HepG2 (cell line): Measurements from ENCODE around the gene ADGRE3. TPM values are rescaled to one million over a fixed set of nuclear protein-coding genes. Genes with fewer than 3 reads are reported as not detected.

Experiments used
- ATAC-seq: fragments of 200-7000 bp; cut with Tn5 transposase; 3 replicates; pipeline ENCODE4 v1.9.1; 2020; ENCODE audit warnings: mild to moderate bottlenecking, moderate library complexity
- BruUV-seq: library from RNA; stranded (reverse); fragments of 400-500 nt; replicated peaks from 2 replicates; lab custom pipeline; 2021; lab: Mats Ljungman, UMichigan
- CTCF ChIA-PET: fragments of 300-600 bp; formaldehyde crosslinking; extraction: SDS; loops from one replicate; lab custom pipeline; 2021; ENCODE audit warnings: low total read pairs, inconsistent platforms, low intra/inter-chr PET ratio; lab: Yijun Ruan, JAX
- POLR2A ChIA-PET: fragments of 350-600 bp; sonication (Branson Sonifier 250); formaldehyde crosslinking; loops from one replicate; lab custom pipeline; 2020; ENCODE audit warnings: antibody characterized with exemption, inconsistent platforms; lab: Yijun Ruan, JAX
- DNase-seq: peaks from one replicate; pipeline ENCODE4 v3.0.0-alpha.2; 2015; ENCODE audit warnings: low spot score
- FAIRE-seq: peaks from 3 replicates; lab custom pipeline; 2011; peaks lifted over from hg19 to GRCh38; lab: Jason Lieb, UNC
- H2AFZ ChIP-seq: one replicate; pipeline ENCODE4 v1.6.1; 2011; ENCODE audit warnings: low read length, inconsistent platforms
- H3K27ac ChIP-seq: fragments of 300-600 bp; 3 replicates; pipeline ENCODE4 v1.8.0; 2011; ENCODE audit warnings: mixed run types, mild to moderate bottlenecking, mixed read lengths, low read length, inconsistent platforms; ENCODE audit not compliant: insufficient read depth; ENCODE audit errors: extremely low read length
- H3K27me3 ChIP-seq, 2 experiments: fragments of 200-600 bp in 1 of 2; 2 replicates in 1 of 2; 3 replicates in 1 of 2; pipeline versions ENCODE4 v1.6.0 to v1.8.0; 2011; ENCODE audit warnings: low read length in 2 of 2, mild to moderate bottlenecking in 2 of 2, moderate library complexity in 2 of 2, inconsistent platforms in 1 of 2; ENCODE audit not compliant: insufficient read depth in 2 of 2, control insufficient read depth in 1 of 2
- H3K36me3 ChIP-seq, 2 experiments: fragments of 200-600 bp in 1 of 2; replicated peaks in 1 of 2; 2 replicates in 1 of 2; 3 replicates in 1 of 2; pipeline versions ENCODE4 v1.5.1 to v1.8.0; 2011; ENCODE audit warnings: low read length in 2 of 2, inconsistent platforms in 1 of 2; ENCODE audit not compliant: insufficient read depth in 2 of 2, control insufficient read depth in 1 of 2
- H3K4me1 ChIP-seq: 2 replicates; pipeline ENCODE4 v1.5.1; 2012; ENCODE audit warnings: low read length, inconsistent platforms; ENCODE audit not compliant: insufficient read depth
- H3K4me2 ChIP-seq: 2 replicates; pipeline ENCODE4 v1.6.0; 2011; ENCODE audit warnings: low read depth, low read length, inconsistent platforms
- H3K4me3 ChIP-seq, 3 experiments: fragments of 200-600 bp in 1 of 3; sonication (generic), shearing (Covaris generic) in 1 of 3; replicated peaks in 1 of 3; 2 replicates each; pipeline ENCODE4 v1.5.1; 2011 to 2016; ENCODE audit warnings: low read length in 3 of 3, inconsistent platforms in 2 of 3, low read depth in 2 of 3, mild to moderate bottlenecking in 2 of 3, control low read depth in 1 of 3, mixed read lengths in 1 of 3; ENCODE audit not compliant: insufficient read depth in 1 of 3
- H3K79me2 ChIP-seq: one replicate; pipeline ENCODE4 v1.6.1; 2011; ENCODE audit warnings: low read length, inconsistent platforms; ENCODE audit not compliant: insufficient read depth
- H3K9ac ChIP-seq: 2 replicates; pipeline ENCODE4 v1.6.0; 2011; ENCODE audit warnings: mild to moderate bottlenecking, low read depth, low read length, inconsistent platforms; ENCODE audit not compliant: insufficient read depth
- H3K9me3 ChIP-seq: 2 replicates; pipeline ENCODE4 v1.5.1; 2012; ENCODE audit warnings: mild to moderate bottlenecking, low read length
- H4K20me1 ChIP-seq: 2 replicates; pipeline ENCODE4 v1.6.0; 2011; ENCODE audit warnings: inconsistent platforms, mild to moderate bottlenecking, low read length, moderate library complexity; ENCODE audit not compliant: insufficient read depth
- CHD4 ChIP-seq: fragments of 200-600 bp; sonication (generic); IDR thresholded peaks from 2 replicates; pipeline ENCODE4 v1.7.0; 2017; ENCODE audit warnings: mild to moderate bottlenecking, low read length, borderline replicate concordance
- HIVEP1 ChIP-seq: sonication (generic); formaldehyde crosslinking; IDR thresholded peaks from 2 replicates; pipeline ENCODE4 v1.4.0; 2020; ENCODE audit warnings: mild to moderate bottlenecking, missing genetic modification reagents
- MTF2 ChIP-seq: sonication (generic); formaldehyde crosslinking; IDR thresholded peaks from 2 replicates; pipeline ENCODE4 v1.5.0; 2020; ENCODE audit warnings: missing genetic modification reagents, borderline replicate concordance
- NFATC3 ChIP-seq: sonication (generic); formaldehyde crosslinking; IDR thresholded peaks from 2 replicates; pipeline ENCODE4 v1.5.1; 2020; ENCODE audit warnings: mild to moderate bottlenecking, missing genetic modification reagents
- SOX6 ChIP-seq, 2 experiments: fragments of 450-650 bp in 1 of 2; sonication (generic) in 1 of 2; formaldehyde crosslinking in 1 of 2; IDR thresholded peaks; 2 replicates each; pipeline versions ENCODE4 v1.4.0 to v1.6.1; 2017 to 2020; ENCODE audit warnings: antibody characterized with exemption in 1 of 2, mild to moderate bottlenecking in 1 of 2, missing genetic modification reagents in 1 of 2
- TARDBP ChIP-seq: sonication (generic); formaldehyde crosslinking; IDR thresholded peaks from 2 replicates; pipeline ENCODE4 v1.8.0; 2022; ENCODE audit warnings: mild to moderate bottlenecking, missing genetic modification reagents
- ZNF124 ChIP-seq: sonication (generic); formaldehyde crosslinking; IDR thresholded peaks from 2 replicates; pipeline ENCODE4 v1.4.0; 2020; ENCODE audit warnings: missing genetic modification reagents
- ZNF430 ChIP-seq: sonication (generic); formaldehyde crosslinking; IDR thresholded peaks from 2 replicates; pipeline ENCODE4 v1.9.0; 2021; ENCODE audit warnings: mild to moderate bottlenecking, missing genetic modification reagents
- ZNF510 ChIP-seq: sonication (generic); formaldehyde crosslinking; IDR thresholded peaks from 2 replicates; pipeline ENCODE4 v1.4.0; 2020; ENCODE audit warnings: low read depth, mild to moderate bottlenecking, missing genetic modification reagents
- ZNF720 ChIP-seq: sonication (generic); formaldehyde crosslinking; IDR thresholded peaks from 2 replicates; pipeline ENCODE4 v1.4.0; 2020; ENCODE audit warnings: missing genetic modification reagents
- WGBS: methylation state at CpG from one replicate; pipeline ENCODE4 v1.1.6; 2017; ENCODE audit warnings: low lambda C conversion rate; 5-methylcytosine and 5-hydroxymethylcytosine counted together
- in situ Hi-C: cut with HindIII; loops from 2 replicates; pipeline ENCODE4 v1.10.0; 2017; ENCODE audit warnings: low pct_unique_long_range_greater_than_20kb; ENCODE audit not compliant: extremely low pct_ligation_motif_present
- intact Hi-C: fragments of 100-400 bp; cut with micrococcal nuclease; formaldehyde crosslinking; loops from one replicate; pipeline ENCODE4 v1.10.0; 2022; ENCODE audit not compliant: unreplicated experiment
- polyA plus RNA-seq, 8 experiments: library from polyadenylated mRNA; depleted of rRNA in 3 of 8; stranded (reverse) in 7 of 8; unstranded in 1 of 8; fragments of >200 nt; fragmentation: Illumina TruSeq in 4 of 8; extraction: Trizol in 4 of 8; gene quantifications; 2 replicates each; pipeline versions ENCODE4 v1.2.1 to v1.2.3, GENCODE V29; 2011 to 2016; ENCODE audit warnings: low read depth in 4 of 8, missing spikeins in 1 of 8, mixed read lengths in 1 of 8; ENCODE audit not compliant: insufficient read depth in 1 of 8
- total RNA-seq, 5 experiments: library from RNA; depleted of rRNA; stranded (reverse); fragments of >200 nt; fragmentation: Illumina TruSeq; extraction: Trizol; gene quantifications; 2 replicates each; pipeline ENCODE4 v1.2.3, GENCODE V29; 2016; ENCODE audit warnings: low read depth in 1 of 5
- TF ChIP-seq, protein P1 (sequence below): sonication (generic); formaldehyde crosslinking; IDR thresholded peaks from 2 replicates; pipeline ENCODE4 v1.5.0; 2020; ENCODE audit warnings: mild to moderate bottlenecking, missing genetic modification reagents
- TF ChIP-seq, protein P2 (sequence below): sonication (generic); formaldehyde crosslinking; IDR thresholded peaks from 2 replicates; pipeline ENCODE4 v1.5.0; 2020; ENCODE audit warnings: mild to moderate bottlenecking, missing genetic modification reagents, borderline replicate concordance
- TF ChIP-seq, protein P3 (sequence below): sonication (generic); formaldehyde crosslinking; IDR thresholded peaks from 2 replicates; pipeline ENCODE4 v1.4.0; 2020; ENCODE audit warnings: low read depth, mild to moderate bottlenecking, missing genetic modification reagents
- TF ChIP-seq, protein P4 (sequence below): sonication (generic); formaldehyde crosslinking; IDR thresholded peaks from 2 replicates; pipeline ENCODE4 v1.8.0; 2022; ENCODE audit warnings: mild to moderate bottlenecking, missing genetic modification reagents, borderline replicate concordance
- TF ChIP-seq, protein P5 (sequence below): IDR thresholded peaks from 2 replicates; pipeline ENCODE4 v1.6.1; 2016; ENCODE audit warnings: missing compliant biosample characterization, missing genetic modification reagents, borderline replicate concordance
- TF ChIP-seq, protein P6 (sequence below): sonication (generic); formaldehyde crosslinking; IDR thresholded peaks from 2 replicates; pipeline ENCODE4 v1.8.1; 2023; ENCODE audit warnings: mild to moderate bottlenecking, moderate library complexity, missing genetic modification reagents

Gene ADGRE3
- total and polyA plus RNA-seq, 2 of the 13 experiments (the other 11 are each of a cell fraction or from before 2014, with no cell fraction given): not detected

DNA sequence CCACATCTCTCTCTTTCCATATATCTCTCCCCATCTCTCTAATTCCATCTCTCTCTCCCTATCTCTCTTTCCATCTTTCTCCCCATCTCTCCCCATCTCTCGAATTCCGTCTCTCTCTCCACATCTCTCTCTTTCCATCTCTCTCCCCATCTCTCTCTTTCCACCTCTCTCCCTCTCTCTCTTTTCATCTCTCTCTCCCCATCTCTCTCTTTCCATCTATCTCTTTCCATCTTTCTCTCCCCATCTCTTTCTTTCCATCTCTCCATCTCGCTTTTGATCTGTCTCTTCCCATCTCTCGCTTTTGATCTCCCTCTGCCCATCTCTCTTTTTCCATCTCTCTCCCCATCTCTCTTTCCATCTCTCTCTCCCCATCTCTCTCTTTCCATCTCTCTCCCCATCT, 25.6 kb downstream of the ADGRE3 start:
- TF ChIP-seq ZNF124 (CRISPR knock-in tag) (no peak), MTF2 (CRISPR knock-in tag) (no peak), NFATC3 (no peak), TARDBP (CRISPR knock-in tag) (no peak), SOX6 (IDR thresholded peaks at IDR 0.05) (no peak), SOX6 (CRISPR knock-in tag; IDR thresholded peaks at IDR 0.05) (no peak), CHD4 (no peak), ZNF720 (CRISPR knock-in tag) (no peak), ZNF430 (no peak), ZNF510 (CRISPR knock-in tag) (no peak), HIVEP1 (CRISPR knock-in tag) (no peak)
- TF ChIP-seq, protein P1, sequence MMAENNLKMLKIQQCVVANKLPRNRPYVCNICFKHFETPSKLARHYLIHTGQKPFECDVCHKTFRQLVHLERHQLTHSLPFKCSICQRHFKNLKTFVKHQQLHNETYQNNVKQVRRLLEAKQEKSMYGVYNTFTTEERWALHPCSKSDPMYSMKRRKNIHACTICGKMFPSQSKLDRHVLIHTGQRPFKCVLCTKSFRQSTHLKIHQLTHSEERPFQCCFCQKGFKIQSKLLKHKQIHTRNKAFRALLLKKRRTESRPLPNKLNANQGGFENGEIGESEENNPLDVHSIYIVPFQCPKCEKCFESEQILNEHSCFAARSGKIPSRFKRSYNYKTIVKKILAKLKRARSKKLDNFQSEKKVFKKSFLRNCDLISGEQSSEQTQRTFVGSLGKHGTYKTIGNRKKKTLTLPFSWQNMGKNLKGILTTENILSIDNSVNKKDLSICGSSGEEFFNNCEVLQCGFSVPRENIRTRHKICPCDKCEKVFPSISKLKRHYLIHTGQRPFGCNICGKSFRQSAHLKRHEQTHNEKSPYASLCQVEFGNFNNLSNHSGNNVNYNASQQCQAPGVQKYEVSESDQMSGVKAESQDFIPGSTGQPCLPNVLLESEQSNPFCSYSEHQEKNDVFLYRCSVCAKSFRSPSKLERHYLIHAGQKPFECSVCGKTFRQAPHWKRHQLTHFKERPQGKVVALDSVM (CRISPR knock-in tag): no peak
- TF ChIP-seq, protein P2, sequence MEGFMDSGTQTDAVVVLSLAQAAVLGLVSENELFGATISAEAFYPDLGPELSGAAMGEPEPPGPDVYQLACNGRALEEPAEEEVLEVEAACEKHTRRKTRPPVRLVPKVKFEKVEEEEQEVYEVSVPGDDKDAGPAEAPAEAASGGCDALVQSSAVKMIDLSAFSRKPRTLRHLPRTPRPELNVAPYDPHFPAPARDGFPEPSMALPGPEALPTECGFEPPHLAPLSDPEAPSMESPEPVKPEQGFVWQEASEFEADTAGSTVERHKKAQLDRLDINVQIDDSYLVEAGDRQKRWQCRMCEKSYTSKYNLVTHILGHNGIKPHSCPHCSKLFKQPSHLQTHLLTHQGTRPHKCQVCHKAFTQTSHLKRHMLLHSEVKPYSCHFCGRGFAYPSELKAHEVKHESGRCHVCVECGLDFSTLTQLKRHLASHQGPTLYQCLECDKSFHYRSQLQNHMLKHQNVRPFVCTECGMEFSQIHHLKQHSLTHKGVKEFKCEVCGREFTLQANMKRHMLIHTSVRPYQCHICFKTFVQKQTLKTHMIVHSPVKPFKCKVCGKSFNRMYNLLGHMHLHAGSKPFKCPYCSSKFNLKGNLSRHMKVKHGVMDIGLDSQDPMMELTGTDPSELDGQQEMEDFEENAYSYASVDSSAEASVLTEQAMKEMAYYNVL (CRISPR knock-in tag): no peak
- TF ChIP-seq, protein P3, sequence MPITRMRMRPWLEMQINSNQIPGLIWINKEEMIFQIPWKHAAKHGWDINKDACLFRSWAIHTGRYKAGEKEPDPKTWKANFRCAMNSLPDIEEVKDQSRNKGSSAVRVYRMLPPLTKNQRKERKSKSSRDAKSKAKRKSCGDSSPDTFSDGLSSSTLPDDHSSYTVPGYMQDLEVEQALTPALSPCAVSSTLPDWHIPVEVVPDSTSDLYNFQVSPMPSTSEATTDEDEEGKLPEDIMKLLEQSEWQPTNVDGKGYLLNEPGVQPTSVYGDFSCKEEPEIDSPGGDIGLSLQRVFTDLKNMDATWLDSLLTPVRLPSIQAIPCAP: no peak
- TF ChIP-seq, protein P4, sequence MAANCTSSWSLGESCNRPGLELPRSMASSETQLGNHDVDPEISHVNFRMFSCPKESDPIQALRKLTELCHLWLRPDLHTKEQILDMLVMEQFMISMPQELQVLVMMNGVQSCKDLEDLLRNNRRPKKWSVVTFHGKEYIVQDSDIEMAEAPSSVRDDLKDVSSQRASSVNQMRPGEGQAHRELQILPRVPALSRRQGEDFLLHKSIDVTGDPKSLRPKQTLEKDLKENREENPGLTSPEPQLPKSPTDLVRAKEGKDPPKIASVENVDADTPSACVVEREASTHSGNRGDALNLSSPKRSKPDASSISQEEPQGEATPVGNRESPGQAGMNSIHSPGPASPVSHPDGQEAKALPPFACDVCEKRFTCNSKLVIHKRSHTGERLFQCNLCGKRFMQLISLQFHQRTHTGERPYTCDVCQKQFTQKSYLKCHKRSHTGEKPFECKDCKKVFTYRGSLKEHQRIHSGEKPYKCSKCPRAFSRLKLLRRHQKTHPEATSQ (CRISPR knock-in tag): no peak
- TF ChIP-seq, protein P5, sequence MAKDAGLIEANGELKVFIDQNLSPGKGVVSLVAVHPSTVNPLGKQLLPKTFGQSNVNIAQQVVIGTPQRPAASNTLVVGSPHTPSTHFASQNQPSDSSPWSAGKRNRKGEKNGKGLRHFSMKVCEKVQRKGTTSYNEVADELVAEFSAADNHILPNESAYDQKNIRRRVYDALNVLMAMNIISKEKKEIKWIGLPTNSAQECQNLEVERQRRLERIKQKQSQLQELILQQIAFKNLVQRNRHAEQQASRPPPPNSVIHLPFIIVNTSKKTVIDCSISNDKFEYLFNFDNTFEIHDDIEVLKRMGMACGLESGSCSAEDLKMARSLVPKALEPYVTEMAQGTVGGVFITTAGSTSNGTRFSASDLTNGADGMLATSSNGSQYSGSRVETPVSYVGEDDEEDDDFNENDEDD (CRISPR knock-in tag): no peak
- TF ChIP-seq, protein P6, sequence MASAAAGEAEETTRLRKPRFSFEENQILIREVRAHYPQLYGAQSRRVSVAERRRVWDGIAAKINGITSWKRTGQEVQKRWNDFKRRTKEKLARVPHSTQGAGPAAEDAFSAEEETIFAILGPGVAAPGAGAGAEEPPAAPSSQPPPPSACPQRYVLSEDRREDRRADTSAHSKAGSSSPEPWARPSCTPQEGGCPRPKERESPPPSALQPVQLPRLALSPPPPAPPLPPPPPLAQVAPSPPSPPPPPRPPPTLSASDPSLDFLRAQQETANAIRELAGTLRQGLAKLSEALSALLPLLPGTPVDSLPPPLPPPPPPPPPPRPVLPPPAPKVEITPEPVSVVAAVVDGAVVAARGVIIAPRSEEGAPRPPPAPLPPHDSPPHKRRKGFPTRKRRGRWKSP: no peak
- intact Hi-C loops (no loop called here), in situ Hi-C loops (no loop called here)
- Histone ChIP-seq H3K27ac (no peak overlapping the region), H2AFZ (no peak overlapping the region), H3K4me2 (no peak overlapping the region), H3K4me1 (no peaks in the 10 kb centered on the region), H3K79me2 (no peaks in the 10 kb centered on the region), H3K27me3 (no peaks in the 10 kb centered on the region), H3K36me3 (no peaks in the 10 kb centered on the region), H3K9ac (no peak overlapping the region), H3K4me3 (no peak overlapping the region), H3K9me3 (no peaks in the 10 kb centered on the region), H4K20me1 (no peaks in the 10 kb centered on the region)
- ATAC-seq (no peak), FAIRE-seq (no peak), DNase-seq (no peak)
- CTCF ChIA-PET: no interaction called here
- 3% methylated on average over 4 of the region's 4 CpGs for WGBS
- POLR2A ChIA-PET: no interaction called here
- BruUV-seq: no TSS peak
